Endodermal cell (in vitro differentiated cells): Measurements from ENCODE around the gene GNPAT. TPM values are rescaled to one million over a fixed set of nuclear protein-coding genes. Genes with fewer than 3 reads are reported as not detected.
"Not testable (repeated sequence)": the region's sequence is repeated elsewhere in the genome, so short reads cannot be mapped to it uniquely, and the experiment has no call there.

Experiments used
- DNase-seq: peaks from one replicate; pipeline ENCODE4 v3.0.0-alpha.2; 2017
- H3K27ac ChIP-seq: 2 replicates; pipeline ENCODE4 v1.5.1; 2013; ENCODE audit warnings: mild to moderate bottlenecking, low read depth, low read length, moderate library complexity
- H3K27me3 ChIP-seq: 2 replicates; pipeline ENCODE4 v1.6.1; 2013; ENCODE audit warnings: mild to moderate bottlenecking, low read length, moderate library complexity; ENCODE audit not compliant: insufficient read depth, control insufficient read depth, poor library complexity, severe bottlenecking
- H3K36me3 ChIP-seq: 2 replicates; pipeline ENCODE4 v1.7.0; 2013; ENCODE audit warnings: mild to moderate bottlenecking, low read length, moderate library complexity; ENCODE audit not compliant: control insufficient read depth, insufficient read depth
- H3K4me1 ChIP-seq: one replicate; pipeline ENCODE4 v1.7.0; 2013; ENCODE audit warnings: low read length; ENCODE audit not compliant: control insufficient read depth, insufficient read depth
- H3K4me3 ChIP-seq: 2 replicates; pipeline ENCODE4 v1.5.1; 2013; ENCODE audit warnings: mild to moderate bottlenecking, low read length, moderate library complexity
- H3K9ac ChIP-seq: 2 replicates; pipeline ENCODE4 v1.6.1; 2013; ENCODE audit warnings: mild to moderate bottlenecking, low read length, moderate library complexity; ENCODE audit not compliant: poor library complexity, severe bottlenecking; ENCODE audit errors: extremely low read depth
- H3K9me3 ChIP-seq: 2 replicates; pipeline ENCODE4 v1.6.1; 2013; ENCODE audit warnings: mild to moderate bottlenecking, low read length, moderate library complexity; ENCODE audit not compliant: control insufficient read depth
- H3K27ac Mint-ChIP-seq: 2 replicates; pipeline ENCODE4 v1.8.0; 2020; ENCODE audit warnings: mixed read lengths
- H3K27me3 Mint-ChIP-seq: 2 replicates; pipeline ENCODE4 v1.8.0; 2021; ENCODE audit warnings: mild to moderate bottlenecking, mixed read lengths; ENCODE audit not compliant: insufficient read depth
- H3K36me3 Mint-ChIP-seq: 2 replicates; pipeline ENCODE4 v1.8.0; 2020; ENCODE audit warnings: low read depth, mixed read lengths
- H3K4me1 Mint-ChIP-seq: 2 replicates; pipeline ENCODE4 v1.8.0; 2020; ENCODE audit warnings: mixed read lengths
- H3K4me3 Mint-ChIP-seq: 2 replicates; pipeline ENCODE4 v1.8.0; 2020; ENCODE audit warnings: mild to moderate bottlenecking, moderate library complexity, mixed read lengths
- H3K9me3 Mint-ChIP-seq: 2 replicates; pipeline ENCODE4 v1.8.0; 2020; ENCODE audit warnings: mild to moderate bottlenecking, mixed read lengths
- WGBS, 2 experiments: methylation state at CpG; one replicate each; pipeline versions ENCODE4 v1.1.5 to v1.1.7; 2013; ENCODE audit warnings: missing lambda C conversion rate in 2 of 2, mixed read lengths in 1 of 2; ENCODE audit not compliant: insufficient coverage in 1 of 2, insufficient read length in 1 of 2; 5-methylcytosine and 5-hydroxymethylcytosine counted together
- total RNA-seq, 2 donors: library from RNA; stranded (reverse); fragmentation: NEBNext Ultra II Directional in 1 of 2; extraction: Animal tissue kit (Norgen Biotek cat#: 25700) in 1 of 2; gene quantifications; 2 replicates in 1 of 2; 3 replicates in 1 of 2; pipeline ENCODE4 v1.2.1, GENCODE V29; 2021
- TF ChIP-seq, protein P1 (sequence below): fragments of 200-600 bp; sonication (generic); conservative IDR thresholded peaks from 2 replicates; pipeline ENCODE4 v1.5.0; 2021; ENCODE audit warnings: antibody characterized with exemption, mild to moderate bottlenecking

GNPAT gene
- total RNA-seq, 2 donors from 2014 or later, result 56.5 to 69.1 TPM

DNA sequence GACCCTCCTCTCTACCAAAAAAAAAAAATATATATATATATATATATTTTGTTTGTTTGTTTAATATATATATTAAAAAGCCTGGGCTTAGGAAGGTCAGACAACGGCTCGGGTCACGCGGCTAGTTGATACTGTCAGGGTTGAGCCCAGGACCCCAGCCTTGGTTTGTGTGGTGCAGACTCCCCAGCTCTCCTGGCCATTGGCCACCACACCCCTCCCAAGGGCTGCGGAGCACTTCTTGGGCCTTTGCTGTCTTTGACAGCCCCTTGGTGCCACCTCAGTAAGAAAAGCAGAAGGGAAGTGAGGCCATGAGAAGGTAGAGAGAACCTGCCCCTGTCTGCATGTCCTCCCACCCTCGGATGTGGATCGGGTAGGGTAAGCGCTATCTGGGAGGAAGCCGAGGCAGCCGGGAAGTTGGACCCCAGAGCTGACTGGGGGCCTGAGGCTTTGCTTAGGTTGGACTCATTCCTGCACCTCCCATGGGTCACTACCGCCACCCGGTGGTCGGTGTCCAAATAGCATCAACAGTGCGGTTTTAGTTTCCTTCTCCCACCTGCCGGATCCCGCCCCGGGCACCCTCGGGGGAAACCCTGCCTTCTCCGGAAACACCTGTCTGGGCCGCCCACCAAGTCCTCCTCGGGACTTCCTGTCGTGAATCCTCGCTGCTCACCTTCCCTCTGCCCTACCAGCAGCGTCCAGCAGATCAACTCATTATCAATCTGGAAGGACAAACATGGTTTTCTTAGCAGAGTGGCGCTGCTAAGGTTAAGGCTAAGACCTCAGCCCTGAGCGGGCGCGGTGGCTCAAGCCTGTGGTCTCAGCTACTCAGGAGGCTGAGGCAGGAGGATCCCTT is 29.8 kb upstream of the GNPAT start:
- Mint-ChIP-seq H3K27me3 (peaks cover 77% of the 10 kb centered on the region), H3K9me3 (no peaks in the 10 kb centered on the region), H3K27ac (peak overlapping the region; percentile 52), H3K4me3 (peak overlapping the region; percentile 39), H3K4me1 (peaks cover 20% of the 10 kb centered on the region), H3K36me3 (peaks cover 2% of the 10 kb centered on the region)
- H3K27me3 ChIP-seq, result no peaks in the 10 kb centered on the region
- H3K27ac ChIP-seq, result no peak overlapping the region
- no peaks in the 10 kb centered on the region for H3K9me3 ChIP-seq
- peak overlapping the region; percentile 62 for H3K4me3 ChIP-seq
- H3K36me3 ChIP-seq, result no peaks in the 10 kb centered on the region
- peak overlapping the region; percentile 38 for H3K9ac ChIP-seq
- peaks cover 4% of the 10 kb centered on the region for H3K4me1 ChIP-seq
- WGBS, 2 experiments, result 17 to 21% methylated on average over 17 to 28 of the region's 28 CpGs
- DNase-seq, result peak; percentile 99
- TF ChIP-seq, protein P1, sequence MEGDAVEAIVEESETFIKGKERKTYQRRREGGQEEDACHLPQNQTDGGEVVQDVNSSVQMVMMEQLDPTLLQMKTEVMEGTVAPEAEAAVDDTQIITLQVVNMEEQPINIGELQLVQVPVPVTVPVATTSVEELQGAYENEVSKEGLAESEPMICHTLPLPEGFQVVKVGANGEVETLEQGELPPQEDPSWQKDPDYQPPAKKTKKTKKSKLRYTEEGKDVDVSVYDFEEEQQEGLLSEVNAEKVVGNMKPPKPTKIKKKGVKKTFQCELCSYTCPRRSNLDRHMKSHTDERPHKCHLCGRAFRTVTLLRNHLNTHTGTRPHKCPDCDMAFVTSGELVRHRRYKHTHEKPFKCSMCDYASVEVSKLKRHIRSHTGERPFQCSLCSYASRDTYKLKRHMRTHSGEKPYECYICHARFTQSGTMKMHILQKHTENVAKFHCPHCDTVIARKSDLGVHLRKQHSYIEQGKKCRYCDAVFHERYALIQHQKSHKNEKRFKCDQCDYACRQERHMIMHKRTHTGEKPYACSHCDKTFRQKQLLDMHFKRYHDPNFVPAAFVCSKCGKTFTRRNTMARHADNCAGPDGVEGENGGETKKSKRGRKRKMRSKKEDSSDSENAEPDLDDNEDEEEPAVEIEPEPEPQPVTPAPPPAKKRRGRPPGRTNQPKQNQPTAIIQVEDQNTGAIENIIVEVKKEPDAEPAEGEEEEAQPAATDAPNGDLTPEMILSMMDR, result peak; percentile 97

DNA sequence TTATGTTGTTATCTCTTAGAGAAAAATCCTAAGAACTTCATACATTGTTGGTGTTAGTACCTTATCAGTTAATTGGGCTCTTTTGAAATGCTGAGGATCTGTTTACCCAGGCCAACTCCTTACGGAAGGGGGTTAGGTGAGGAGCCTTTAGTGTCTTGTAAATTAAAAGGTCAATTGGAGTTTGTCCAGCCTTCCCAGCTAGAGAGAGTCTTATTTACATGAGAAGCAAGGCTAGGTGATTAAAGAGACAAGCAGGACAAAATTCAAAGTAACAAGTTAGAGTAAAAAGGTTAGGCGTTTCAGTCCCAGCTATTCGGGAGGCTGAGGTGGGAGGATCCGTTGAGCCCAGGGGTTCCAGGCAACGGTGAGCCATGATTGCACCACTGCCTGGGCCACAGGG is 28.7 kb upstream of the GNPAT start:
- Mint-ChIP-seq H3K4me1 (peaks cover 26% of the 10 kb centered on the region), H3K27me3 (peaks cover 78% of the 10 kb centered on the region), H3K4me3 (peak overlapping the region; percentile 39), H3K27ac (peak overlapping the region; percentile 46)
- not testable (repeated sequence) for H3K27ac ChIP-seq, DNase-seq, H3K9me3 Mint-ChIP-seq, H3K4me1 ChIP-seq, H3K9ac ChIP-seq, H3K27me3 ChIP-seq, H3K36me3 Mint-ChIP-seq, H3K9me3 ChIP-seq, H3K36me3 ChIP-seq
- 8 to 19% methylated on average over 3 to 5 of the region's 5 CpGs for WGBS, 2 experiments
- H3K4me3 ChIP-seq, result peak overlapping the region; percentile 62

DNA sequence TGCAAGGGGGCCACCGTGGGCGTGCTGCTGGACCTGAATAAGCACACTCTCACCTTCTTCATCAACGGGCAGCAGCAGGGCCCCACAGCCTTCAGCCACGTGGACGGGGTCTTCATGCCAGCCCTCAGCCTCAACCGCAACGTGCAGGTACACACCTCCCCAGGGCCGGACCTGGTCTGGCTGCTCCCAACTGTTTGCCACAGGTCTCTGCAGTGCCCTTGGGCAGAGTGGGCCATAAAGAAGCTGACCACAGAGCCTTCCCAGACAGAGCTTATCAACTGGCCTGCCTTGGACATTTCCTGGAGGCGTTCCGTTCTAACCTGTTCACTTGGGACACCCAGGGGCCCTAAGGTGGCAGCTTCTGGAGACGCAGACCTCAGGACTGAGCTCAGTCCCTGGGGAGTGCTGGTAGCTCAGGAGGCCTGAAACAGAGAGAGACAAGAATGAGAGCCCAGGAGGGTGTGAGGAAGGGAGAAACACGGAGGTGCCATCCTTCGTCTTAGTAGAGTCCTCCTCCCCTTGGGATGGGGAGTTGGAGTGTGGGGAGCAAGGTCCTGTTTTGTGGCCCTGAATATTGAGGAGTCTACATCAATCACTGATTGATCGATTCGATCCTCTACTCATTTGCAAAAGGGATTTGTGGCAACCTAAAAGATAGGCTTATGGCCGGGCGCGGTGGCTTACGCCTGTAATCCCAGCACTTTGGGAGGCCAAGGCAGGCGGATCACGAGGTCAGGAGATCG is 27.0 kb upstream of the GNPAT start:
- peaks cover 79% of the 10 kb centered on the region for H3K27me3 Mint-ChIP-seq
- H3K4me3 Mint-ChIP-seq, result no peak overlapping the region
- no peak overlapping the region for H3K9ac ChIP-seq
- TF ChIP-seq, protein P1, result no peak
- 95 to 96% methylated on average over 13 to 19 of the region's 22 CpGs for WGBS, 2 experiments
- H3K27me3 ChIP-seq, result no peaks in the 10 kb centered on the region
- H3K27ac Mint-ChIP-seq, result no peak overlapping the region
- peaks cover 2% of the 10 kb centered on the region for H3K36me3 Mint-ChIP-seq
- H3K27ac ChIP-seq, result no peak overlapping the region
- H3K4me3 ChIP-seq, result no peak overlapping the region
- H3K4me1 ChIP-seq, result peaks cover 4% of the 10 kb centered on the region
- H3K9me3 ChIP-seq, result no peaks in the 10 kb centered on the region
- H3K9me3 Mint-ChIP-seq, result no peaks in the 10 kb centered on the region
- no peak for DNase-seq
- peaks cover 30% of the 10 kb centered on the region for H3K4me1 Mint-ChIP-seq
- no peaks in the 10 kb centered on the region for H3K36me3 ChIP-seq
